Ectodermal cell (in vitro differentiated cells): ENCODE data around the gene FUOM.

Source experiments
- H3K27ac ChIP-seq: 2 replicates; pipeline ENCODE4 v1.7.0; 2013; ENCODE audit warnings: mild to moderate bottlenecking, low read depth, low read length; ENCODE audit not compliant: insufficient read depth, poor library complexity, severe bottlenecking
- H3K27me3 ChIP-seq: 2 replicates; pipeline ENCODE4 v1.7.0; 2013; ENCODE audit warnings: mild to moderate bottlenecking, low read length; ENCODE audit not compliant: insufficient read depth, control insufficient read depth, poor library complexity, severe bottlenecking
- H3K36me3 ChIP-seq: one replicate; pipeline ENCODE4 v1.7.0; 2013; ENCODE audit warnings: low read length; ENCODE audit not compliant: control insufficient read depth, insufficient read depth
- H3K4me1 ChIP-seq: one replicate; pipeline ENCODE4 v1.7.0; 2013; ENCODE audit warnings: low read length; ENCODE audit not compliant: control insufficient read depth, insufficient read depth
- H3K4me3 ChIP-seq: 2 replicates; pipeline ENCODE4 v1.7.0; 2013; ENCODE audit warnings: low read depth, low read length, control low read depth; ENCODE audit not compliant: insufficient read depth
- H3K9me3 ChIP-seq: 2 replicates; pipeline ENCODE4 v1.7.0; 2013; ENCODE audit warnings: mild to moderate bottlenecking, low read length, moderate library complexity; ENCODE audit not compliant: control insufficient read depth
- WGBS, 2 experiments: methylation state at CpG; one replicate each; pipeline ENCODE4 v1.1.7; 2013; ENCODE audit warnings: missing lambda C conversion rate in 2 of 2; 5-methylcytosine and 5-hydroxymethylcytosine counted together

The FUOM gene

DNA sequence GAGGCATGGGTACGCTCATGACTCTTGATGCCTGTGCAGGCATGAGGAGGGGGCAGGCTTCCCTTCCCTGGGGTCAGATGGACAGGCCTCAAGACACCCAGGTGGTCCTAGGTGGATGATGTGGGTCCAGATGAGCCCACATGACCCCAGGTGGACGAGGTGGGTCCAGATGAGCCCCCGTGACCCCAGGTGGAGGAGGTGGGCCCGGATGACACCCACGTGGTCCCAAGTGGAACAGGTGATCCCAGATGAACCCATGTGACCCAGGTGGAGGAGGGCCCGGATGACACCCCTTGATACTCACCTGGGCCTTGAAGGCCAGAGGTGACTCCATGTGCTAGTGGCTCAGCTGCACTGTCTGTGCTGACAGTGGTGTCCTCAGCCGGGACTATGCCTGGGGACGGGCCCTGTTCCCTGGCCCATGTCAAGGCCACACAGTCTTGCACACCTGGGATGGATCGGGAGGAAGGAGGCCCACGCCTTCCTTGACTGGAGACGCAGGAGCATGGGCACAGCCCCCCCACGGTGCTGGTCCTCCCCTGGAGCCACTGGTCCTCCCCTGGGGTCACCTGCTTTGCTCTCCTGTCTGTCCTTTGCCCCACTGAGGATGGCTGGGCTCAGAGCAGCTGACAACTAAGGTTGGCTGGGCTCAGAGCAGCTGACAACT is 7.4 kb downstream of the FUOM start:
- WGBS, 2 experiments, result 85 to 88% methylated on average over 12 of the region's 12 CpGs
- Histone ChIP-seq H3K27me3 (no peaks in the 10 kb centered on the region), H3K27ac (no peak overlapping the region)

DNA sequence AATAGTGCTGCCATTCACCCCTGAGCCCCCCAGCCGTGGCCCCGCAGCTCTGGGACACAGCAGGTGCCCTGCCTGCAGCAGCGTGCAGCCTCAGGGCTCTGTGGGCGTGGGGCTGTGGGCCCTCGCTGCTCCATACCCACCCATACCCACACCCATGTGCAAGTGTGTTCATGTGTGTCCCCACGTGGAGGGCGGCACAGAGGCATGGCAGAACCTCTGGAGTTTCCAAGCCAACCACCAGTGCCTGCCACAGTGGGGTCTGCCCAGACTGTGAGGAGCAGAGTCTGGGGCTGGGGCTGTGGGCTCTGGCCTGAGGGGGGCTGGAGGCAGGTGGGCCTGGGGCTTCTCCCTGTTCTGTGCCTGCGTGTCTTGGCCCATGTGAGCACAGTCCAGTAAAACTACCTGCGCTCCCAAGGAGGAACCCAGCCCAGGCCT is 8.2 kb downstream of the FUOM start:
- Histone ChIP-seq H3K27me3 (no peaks in the 10 kb centered on the region), H3K27ac (no peak overlapping the region), H3K4me3 (no peak overlapping the region), H3K36me3 (no peaks in the 10 kb centered on the region), H3K4me1 (peaks cover 4% of the 10 kb centered on the region), H3K9me3 (no peaks in the 10 kb centered on the region)
- 85 to 87% methylated on average over 9 of the region's 9 CpGs for WGBS, 2 experiments

More for the DNA sequence above, 7.4 kb downstream of the FUOM start:
- Histone ChIP-seq H3K9me3 (no peaks in the 10 kb centered on the region), H3K36me3 (no peaks in the 10 kb centered on the region), H3K4me1 (peaks cover 4% of the 10 kb centered on the region), H3K4me3 (no peak overlapping the region)

DNA sequence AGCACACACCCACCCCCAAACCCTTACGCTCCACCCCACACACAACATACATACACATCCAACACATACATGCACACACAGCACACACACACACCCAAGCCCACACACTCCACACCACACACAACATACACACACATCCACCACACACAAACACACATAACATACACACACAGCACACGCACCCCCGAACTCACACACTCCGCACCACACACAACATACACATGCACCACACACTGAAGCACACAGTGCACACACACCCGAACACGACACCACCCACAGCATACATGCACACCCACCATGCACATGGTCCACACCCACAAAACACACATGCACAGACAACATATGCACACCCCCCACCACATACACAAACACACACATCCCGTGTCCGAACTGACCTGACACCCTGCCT is 8.7 kb downstream of the FUOM start:
- Histone ChIP-seq H3K27ac (no peak overlapping the region), H3K4me3 (no peak overlapping the region), H3K4me1 (peaks cover 4% of the 10 kb centered on the region), H3K36me3 (no peaks in the 10 kb centered on the region), H3K27me3 (no peaks in the 10 kb centered on the region), H3K9me3 (no peaks in the 10 kb centered on the region)
- WGBS, 2 experiments, result 93% methylated on average over 8 of the region's 8 CpGs

DNA sequence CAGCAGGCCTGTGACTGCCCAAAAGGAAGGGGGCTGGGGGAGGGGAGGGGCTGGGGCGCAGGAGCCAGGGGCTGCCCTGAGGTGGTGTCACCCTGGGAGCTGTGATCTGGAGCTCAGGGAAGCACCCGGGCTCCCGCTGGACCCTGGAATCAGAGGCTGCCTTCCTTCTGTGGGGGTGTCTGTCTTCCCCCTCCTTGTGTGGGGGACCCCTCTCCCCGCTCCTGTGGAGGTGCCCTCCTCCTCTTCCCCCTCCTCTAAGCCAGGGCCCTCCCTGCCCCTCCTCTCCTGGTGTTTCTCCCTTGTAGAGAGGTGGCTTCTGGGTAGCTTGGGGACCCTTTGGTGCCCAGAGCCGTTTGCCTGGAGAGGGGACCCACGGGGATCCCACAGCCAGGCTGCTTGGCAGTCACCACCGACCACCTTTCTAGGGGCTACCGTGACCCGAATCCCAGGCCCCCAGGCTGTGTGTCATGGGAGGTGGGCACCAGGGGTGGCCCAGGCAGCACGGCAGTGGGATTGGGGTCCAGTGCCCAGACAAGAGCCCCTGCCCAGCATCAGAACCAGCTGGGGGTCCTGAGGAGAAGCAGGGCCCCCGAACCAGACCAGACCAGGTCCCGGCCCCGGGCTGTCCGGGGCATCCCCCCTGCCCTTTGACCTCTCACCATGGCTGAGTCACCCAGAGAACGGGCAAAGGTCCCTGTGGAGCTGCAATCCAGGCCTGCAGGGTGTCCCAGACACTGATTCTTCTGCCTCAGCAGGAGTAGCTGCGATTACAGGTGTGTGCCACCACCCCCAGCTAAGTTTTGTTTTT is 9.9 kb downstream of the FUOM start:
- peaks cover 4% of the 10 kb centered on the region for H3K4me1 ChIP-seq
- H3K27ac ChIP-seq, result no peak overlapping the region
- no peak overlapping the region for H3K4me3 ChIP-seq
- no peaks in the 10 kb centered on the region for H3K27me3 ChIP-seq
- no peaks in the 10 kb centered on the region for H3K9me3 ChIP-seq
- no peaks in the 10 kb centered on the region for H3K36me3 ChIP-seq
- 83 to 88% methylated on average over 15 to 16 of the region's 16 CpGs for WGBS, 2 experiments

DNA sequence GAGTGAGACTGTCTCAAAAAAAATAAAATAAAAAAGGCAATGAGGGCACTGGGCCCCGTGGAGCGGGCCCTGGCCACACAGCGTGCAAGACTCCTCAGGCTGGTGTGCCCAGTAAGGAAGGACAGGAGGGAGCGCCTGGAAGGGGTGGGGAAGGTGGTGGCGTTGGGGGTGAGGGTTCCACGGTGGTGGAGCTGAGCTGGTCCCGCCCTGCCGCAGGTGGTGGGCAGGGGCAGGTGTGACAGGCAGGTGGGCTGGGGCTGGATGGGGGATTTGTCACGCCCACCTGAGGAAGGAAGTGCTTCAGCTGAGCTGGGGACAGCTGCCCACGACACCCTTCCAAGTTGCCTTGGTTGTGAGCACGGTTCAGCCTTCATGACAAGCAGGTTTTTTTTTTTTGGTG is 11.4 kb downstream of the FUOM start:
- Histone ChIP-seq H3K4me3 (no peak overlapping the region), H3K36me3 (no peaks in the 10 kb centered on the region), H3K4me1 (peaks cover 4% of the 10 kb centered on the region), H3K27me3 (no peaks in the 10 kb centered on the region), H3K9me3 (no peaks in the 10 kb centered on the region), H3K27ac (no peak overlapping the region)
- 78 to 80% methylated on average over 11 of the region's 11 CpGs for WGBS, 2 experiments

DNA sequence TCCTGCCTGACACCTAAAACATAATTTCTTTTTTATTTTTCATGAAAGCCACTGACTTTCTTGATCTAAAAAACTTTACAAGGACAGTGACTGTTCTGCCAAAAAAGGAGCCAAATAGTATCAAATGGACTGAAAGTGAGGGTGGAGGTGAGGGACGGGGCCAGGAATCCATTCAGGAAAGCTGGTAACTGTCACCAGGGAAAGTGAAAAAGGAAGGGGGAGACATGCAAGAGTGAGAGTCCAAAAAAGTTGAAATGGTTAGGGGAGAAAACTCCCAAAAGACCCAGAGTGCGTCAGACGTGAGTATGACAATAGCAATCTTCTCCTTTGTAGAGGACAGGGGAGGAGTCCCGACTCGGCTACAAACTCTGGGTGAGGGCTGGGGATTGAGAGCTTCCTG is 13.6 kb downstream of the FUOM start:
- Histone ChIP-seq H3K4me3 (no peak overlapping the region), H3K4me1 (no peaks in the 10 kb centered on the region), H3K27ac (no peak overlapping the region), H3K36me3 (no peaks in the 10 kb centered on the region), H3K9me3 (no peaks in the 10 kb centered on the region), H3K27me3 (no peaks in the 10 kb centered on the region)
- WGBS, 2 experiments, result 86 to 90% methylated on average over 5 of the region's 5 CpGs

DNA sequence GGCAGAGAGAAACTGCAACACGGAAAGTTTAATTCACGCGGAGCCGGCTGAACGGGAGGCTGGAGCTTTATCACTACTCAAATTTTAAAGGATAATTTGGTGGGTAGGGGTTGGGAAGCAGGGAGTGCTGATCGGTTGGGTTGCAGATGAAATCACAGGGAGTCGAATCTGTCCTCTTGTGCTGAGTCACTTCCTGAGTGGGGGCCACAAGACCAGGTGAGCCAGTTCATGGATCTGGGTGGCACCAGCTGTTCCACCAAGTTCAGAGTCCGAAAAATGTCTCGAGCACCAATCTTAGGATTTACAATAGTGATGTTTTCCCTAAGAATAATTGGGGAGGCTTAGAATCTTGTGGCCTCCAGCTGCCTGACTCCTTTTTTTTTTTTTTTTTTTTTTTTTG is 14.3 kb downstream of the FUOM start:
- Histone ChIP-seq H3K36me3 (no peaks in the 10 kb centered on the region), H3K27ac (no peak overlapping the region), H3K4me3 (no peak overlapping the region), H3K27me3 (peaks cover 2% of the 10 kb centered on the region), H3K4me1 (no peaks in the 10 kb centered on the region), H3K9me3 (no peaks in the 10 kb centered on the region)
- WGBS, 2 experiments, result 79 to 85% methylated on average over 9 of the region's 9 CpGs

DNA sequence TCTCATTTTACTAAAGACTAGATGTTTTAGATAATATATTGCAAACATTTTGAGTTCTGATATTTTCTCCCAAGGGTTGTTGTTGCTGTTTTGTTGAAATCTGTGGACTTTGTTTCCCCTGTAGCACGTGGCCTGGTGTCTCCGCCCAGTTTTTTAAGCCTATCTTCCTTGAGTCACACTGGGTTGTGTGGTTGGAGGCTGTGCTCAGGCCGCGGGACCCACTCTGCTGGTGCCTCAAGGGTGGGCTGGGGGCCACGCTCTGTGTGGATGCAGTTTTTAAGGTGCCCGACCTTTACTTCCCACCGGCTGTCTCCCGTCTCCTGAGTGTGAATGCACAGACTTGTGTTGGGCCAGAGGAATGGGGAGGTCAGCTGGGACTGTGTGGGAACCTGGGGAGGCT is 14.9 kb downstream of the FUOM start:
- H3K27ac ChIP-seq, result no peak overlapping the region
- H3K36me3 ChIP-seq, result no peaks in the 10 kb centered on the region
- no peaks in the 10 kb centered on the region for H3K4me1 ChIP-seq
- no peak overlapping the region for H3K4me3 ChIP-seq
- H3K27me3 ChIP-seq, result peaks cover 8% of the 10 kb centered on the region
- 85 to 88% methylated on average over 8 of the region's 8 CpGs for WGBS, 2 experiments
- H3K9me3 ChIP-seq, result no peaks in the 10 kb centered on the region

DNA sequence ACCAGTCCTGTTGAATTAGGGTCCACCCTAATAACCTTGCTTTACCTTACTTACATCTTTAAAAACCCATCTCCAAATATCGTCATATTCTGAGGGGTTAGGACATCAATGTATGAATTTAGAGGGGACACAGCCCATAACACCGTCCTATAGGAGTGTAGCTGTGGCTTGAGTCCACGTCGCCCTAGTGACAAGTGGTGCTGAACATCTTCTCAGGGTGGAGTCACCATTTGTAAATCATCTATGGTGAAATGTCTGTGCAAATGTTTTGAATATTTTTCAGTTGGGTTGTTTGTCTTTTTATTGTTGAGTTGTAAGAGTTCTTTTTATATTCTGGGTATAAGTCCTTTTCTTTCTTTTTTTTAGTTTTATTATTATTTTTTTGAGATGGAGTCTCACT is 15.8 kb downstream of the FUOM start:
- no peaks in the 10 kb centered on the region for H3K36me3 ChIP-seq
- H3K9me3 ChIP-seq, result no peaks in the 10 kb centered on the region
- no peak overlapping the region for H3K27ac ChIP-seq
- 92 to 93% methylated on average over 4 of the region's 4 CpGs for WGBS, 2 experiments
- no peaks in the 10 kb centered on the region for H3K4me1 ChIP-seq
- H3K27me3 ChIP-seq, result peaks cover 17% of the 10 kb centered on the region
- H3K4me3 ChIP-seq, result no peak overlapping the region

DNA sequence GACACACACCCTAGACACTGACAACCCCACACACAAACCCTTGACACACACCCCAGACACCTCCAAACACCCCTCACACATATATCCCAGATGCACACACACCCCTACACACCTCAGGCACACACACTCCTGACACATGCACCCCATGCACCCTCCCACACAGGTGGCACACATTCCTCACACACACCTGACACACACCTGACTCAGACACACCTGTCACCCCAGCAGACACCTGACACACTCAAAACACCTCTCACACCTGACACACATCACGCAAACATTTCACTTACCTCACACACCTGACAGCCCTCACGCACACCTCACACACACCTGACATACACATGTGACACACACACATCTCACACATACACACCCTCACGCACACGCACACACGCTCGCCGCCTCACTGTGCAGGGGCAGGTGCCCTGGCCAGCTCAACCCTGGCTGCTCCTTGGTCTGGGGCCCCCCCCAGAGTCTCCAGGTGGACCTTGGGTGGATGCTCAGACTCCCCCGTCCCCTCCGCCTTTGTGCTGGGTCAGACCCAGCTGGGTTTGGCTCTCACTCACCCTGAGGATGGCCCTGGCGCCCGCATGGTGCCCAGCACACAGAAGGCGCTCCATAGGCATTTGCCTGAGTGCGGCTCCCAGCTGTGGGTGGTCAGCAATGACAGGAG is 18.0 kb downstream of the FUOM start:
- H3K4me1 ChIP-seq, result peaks cover 13% of the 10 kb centered on the region
- no peak overlapping the region for H3K4me3 ChIP-seq
- H3K27ac ChIP-seq, result no peak overlapping the region
- no peaks in the 10 kb centered on the region for H3K36me3 ChIP-seq
- 89 to 91% methylated on average over 13 of the region's 13 CpGs for WGBS, 2 experiments
- peaks cover 39% of the 10 kb centered on the region for H3K27me3 ChIP-seq
- H3K9me3 ChIP-seq, result no peaks in the 10 kb centered on the region
